SK-N-SH (cell line): ENCODE measurements around the gene SP4. TPM values are rescaled to one million over a fixed set of nuclear protein-coding genes. Genes with fewer than 3 reads are reported as not detected.

ENCODE experiments used
- CTCF ChIA-PET: fragments of 300-600, 350-600 bp; formaldehyde crosslinking; extraction: SDS; loops from one replicate; lab custom pipeline; 2021; lab: Yijun Ruan, JAX
- POLR2A ChIA-PET: fragments of 350-600 bp; sonication (Branson Sonifier 250); formaldehyde crosslinking; extraction: SDS; loops from one replicate; lab custom pipeline; 2020; ENCODE audit warnings: antibody characterized with exemption, inconsistent platforms; lab: Yijun Ruan, JAX
- DNase-seq: peaks from one replicate; pipeline ENCODE4 v3.0.0; 2012
- H2AFZ ChIP-seq: fragments of 200-600 bp; sonication (generic); 2 replicates; pipeline ENCODE4 v1.8.1; 2016; ENCODE audit warnings: antibody characterized with exemption, mild to moderate bottlenecking, low read depth
- H3F3A ChIP-seq: fragments of 200-600 bp; sonication (generic); replicated peaks from 2 replicates; pipeline ENCODE3; 2016; ENCODE audit warnings: antibody characterized with exemption, mild to moderate bottlenecking; ENCODE audit not compliant: insufficient read depth
- H3K27ac ChIP-seq, 2 experiments: fragments of 200-500 bp in 1 of 2; fragments of 200-600 bp in 1 of 2; sonication (Bioruptor generic) in 1 of 2; sonication (generic), shearing (Covaris generic) in 1 of 2; 2 replicates each; pipeline versions ENCODE4 v1.5.1 to v1.6.1; 2014 to 2016; ENCODE audit warnings: low read depth in 2 of 2, inconsistent platforms in 1 of 2, low read length in 1 of 2, mild to moderate bottlenecking in 1 of 2, mixed read lengths in 1 of 2
- H3K27me3 ChIP-seq: fragments of 200-600 bp; sonication (generic), shearing (Covaris generic); 2 replicates; pipeline ENCODE4 v1.6.1; 2016; ENCODE audit warnings: mixed run types; ENCODE audit not compliant: insufficient read depth
- H3K36me3 ChIP-seq, 2 experiments: fragments of 200-500 bp in 1 of 2; fragments of 200-600 bp in 1 of 2; sonication (Bioruptor generic) in 1 of 2; sonication (generic) in 1 of 2; replicated peaks in 1 of 2; 2 replicates each; pipeline versions ENCODE3 to v1.5.1; 2014 to 2016; ENCODE audit warnings: low read length in 1 of 2, mild to moderate bottlenecking in 1 of 2; ENCODE audit not compliant: insufficient read depth in 2 of 2, control insufficient read depth in 1 of 2
- H3K4me1 ChIP-seq, 2 experiments: fragments of 200-500 bp in 1 of 2; fragments of 200-600 bp in 1 of 2; sonication (Bioruptor generic) in 1 of 2; sonication (generic), shearing (Covaris generic) in 1 of 2; 2 replicates each; pipeline versions ENCODE4 v1.5.1 to v1.6.1; 2014 to 2016; ENCODE audit warnings: low read depth in 1 of 2, low read length in 1 of 2, mixed run types in 1 of 2; ENCODE audit not compliant: insufficient read depth in 2 of 2, control insufficient read depth in 1 of 2
- H3K4me2 ChIP-seq: fragments of 200-600 bp; sonication (generic), shearing (Covaris generic); 2 replicates; pipeline ENCODE4 v1.6.1; 2017; ENCODE audit warnings: mixed run types
- H3K4me3 ChIP-seq, 2 experiments: fragments of 200-500 bp in 1 of 2; fragments of 200-600 bp in 1 of 2; sonication (Bioruptor generic) in 1 of 2; sonication (generic), shearing (Covaris generic) in 1 of 2; 2 replicates each; pipeline versions ENCODE4 v1.5.1 to v1.8.1; 2014 to 2016; ENCODE audit warnings: low read depth in 2 of 2, inconsistent platforms in 1 of 2, low read length in 1 of 2, mild to moderate bottlenecking in 1 of 2, mixed read lengths in 1 of 2, moderate library complexity in 1 of 2
- H3K79me2 ChIP-seq: fragments of 200-600 bp; sonication (generic); 2 replicates; pipeline ENCODE4 v1.8.1; 2017; ENCODE audit warnings: mild to moderate bottlenecking; ENCODE audit not compliant: insufficient read depth
- H3K9ac ChIP-seq: fragments of 200-600 bp; sonication (generic); 2 replicates; pipeline ENCODE4 v1.6.1; 2017; ENCODE audit warnings: mixed run types
- H3K9me2 ChIP-seq: fragments of 200-600 bp; sonication (generic); 2 replicates; pipeline ENCODE4 v1.6.1; 2017; ENCODE audit warnings: mixed run types
- H3K9me3 ChIP-seq: fragments of 200-600 bp; sonication (generic); 2 replicates; pipeline ENCODE4 v1.6.1; 2017; ENCODE audit warnings: mixed run types, mild to moderate bottlenecking, moderate library complexity
- H4K20me1 ChIP-seq: fragments of 200-600 bp; sonication (generic); 2 replicates; pipeline ENCODE4 v1.6.1; 2017; ENCODE audit warnings: mild to moderate bottlenecking, mixed run types; ENCODE audit not compliant: insufficient read depth
- EP300 ChIP-seq, 2 experiments: IDR thresholded peaks; 2 replicates each; pipeline versions ENCODE4 v1.4.0 to v1.6.1; 2012; ENCODE audit warnings: borderline replicate concordance in 1 of 2, low read depth in 1 of 2, low read length in 1 of 2
- FOXJ3 ChIP-seq: sonication (generic); formaldehyde crosslinking; IDR thresholded peaks from 2 replicates; pipeline ENCODE4 v1.5.1; 2020; ENCODE audit warnings: mild to moderate bottlenecking, missing genetic modification reagents
- FOXM1 ChIP-seq: IDR thresholded peaks from 2 replicates; pipeline ENCODE4 v1.4.0; 2012; ENCODE audit warnings: low read depth, mild to moderate bottlenecking
- GATA2 ChIP-seq: sonication (generic); formaldehyde crosslinking; IDR thresholded peaks from 2 replicates; pipeline ENCODE4 v1.5.0; 2020; ENCODE audit warnings: mild to moderate bottlenecking, missing genetic modification reagents
- JUND ChIP-seq: IDR thresholded peaks from 2 replicates; pipeline ENCODE4 v1.4.0; 2012
- MXI1 ChIP-seq: IDR thresholded peaks from 2 replicates; pipeline ENCODE4 v1.6.1; 2012; ENCODE audit warnings: mild to moderate bottlenecking, low read depth, low read length, improper control_type of control experiment
- RAD21 ChIP-seq: IDR thresholded peaks from 2 replicates; pipeline ENCODE4 v1.6.1; 2012; ENCODE audit warnings: mild to moderate bottlenecking, low read length
- TCF12 ChIP-seq: IDR thresholded peaks from 2 replicates; pipeline ENCODE4 v1.4.0; 2012
- USF1 ChIP-seq: IDR thresholded peaks from 2 replicates; pipeline ENCODE4 v1.4.0; 2012; ENCODE audit warnings: low read depth, borderline replicate concordance
- YY1 ChIP-seq: IDR thresholded peaks from 2 replicates; pipeline ENCODE4 v1.4.0; 2012; ENCODE audit warnings: low read depth, mild to moderate bottlenecking
- ZBTB33 ChIP-seq: IDR thresholded peaks from 2 replicates; pipeline ENCODE4 v1.4.0; 2012; ENCODE audit warnings: low read depth, borderline replicate concordance
- WGBS: methylation state at CpG from one replicate; pipeline ENCODE4 v1.1.6; 2017; ENCODE audit warnings: low lambda C conversion rate; 5-methylcytosine and 5-hydroxymethylcytosine counted together
- polyA plus RNA-seq, 3 experiments: library from polyadenylated mRNA; depleted of rRNA; stranded (reverse); fragments of >200 nt; gene quantifications; 2 replicates each; pipeline ENCODE4 v1.2.3, GENCODE V29; 2012
- TF ChIP-seq, protein P1 (sequence below): IDR thresholded peaks from 2 replicates; pipeline ENCODE4 v1.4.0; 2012; ENCODE audit warnings: low read depth

Gene SP4
- polyA plus RNA-seq, 1 of the 3 experiments (the other 2 are of a cell fraction): 1.1 TPM

GRCh38 chr7:21430575-21430954 lies 2.7 kb downstream of the SP4 start:
- Histone ChIP-seq H3K9me3 (no peaks in the 10 kb centered on the region), H3K27ac (no peak overlapping the region), H3K4me1 (peaks cover 0 to 28% of the 10 kb centered on the region in 2 experiments; a peak in 2 of 4 replicates), H3K36me3 (peaks cover 0 to 2% of the 10 kb centered on the region in 2 experiments), H3K4me3 (no peak overlapping the region), H3K27me3 (no peaks in the 10 kb centered on the region), H4K20me1 (no peaks in the 10 kb centered on the region), H3K79me2 (no peaks in the 10 kb centered on the region), H3K9me2 (no peaks in the 10 kb centered on the region), H3F3A (peaks cover 12% of the 10 kb centered on the region), H3K9ac (no peak overlapping the region), H3K4me2 (0 out of 2 replicates have a peak overlapping the region, but pooled peaks have one; percentile 11), H2AFZ (no peak overlapping the region)
- ChIA-PET POLR2A (no interaction called here), CTCF (interaction anchor here (1.8 kb wide), 1 partner anchor 10 kb away, joined by 4 read pairs; no protein-coding TSS in a partner anchor)
- no peak for TF ChIP-seq MXI1
- TF ChIP-seq, protein P1, sequence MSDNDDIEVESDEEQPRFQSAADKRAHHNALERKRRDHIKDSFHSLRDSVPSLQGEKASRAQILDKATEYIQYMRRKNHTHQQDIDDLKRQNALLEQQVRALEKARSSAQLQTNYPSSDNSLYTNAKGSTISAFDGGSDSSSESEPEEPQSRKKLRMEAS: no peak
- TF ChIP-seq FOXM1: no peak
- TF ChIP-seq TCF12: no peak
- no peak for TF ChIP-seq EP300 (IDR thresholded peaks at IDR 0.05; ENCODE audit: borderline replicate concordance in 1 of 2, low read depth in 1 of 2, low read length in 1 of 2)
- no peak for TF ChIP-seq JUND
- TF ChIP-seq FOXJ3 (CRISPR knock-in tag): no peak
- no peak for TF ChIP-seq USF1
- no peak for TF ChIP-seq YY1
- DNase-seq: no peak
- 92% methylated on average over 3 of the region's 3 CpGs for WGBS

DNA sequence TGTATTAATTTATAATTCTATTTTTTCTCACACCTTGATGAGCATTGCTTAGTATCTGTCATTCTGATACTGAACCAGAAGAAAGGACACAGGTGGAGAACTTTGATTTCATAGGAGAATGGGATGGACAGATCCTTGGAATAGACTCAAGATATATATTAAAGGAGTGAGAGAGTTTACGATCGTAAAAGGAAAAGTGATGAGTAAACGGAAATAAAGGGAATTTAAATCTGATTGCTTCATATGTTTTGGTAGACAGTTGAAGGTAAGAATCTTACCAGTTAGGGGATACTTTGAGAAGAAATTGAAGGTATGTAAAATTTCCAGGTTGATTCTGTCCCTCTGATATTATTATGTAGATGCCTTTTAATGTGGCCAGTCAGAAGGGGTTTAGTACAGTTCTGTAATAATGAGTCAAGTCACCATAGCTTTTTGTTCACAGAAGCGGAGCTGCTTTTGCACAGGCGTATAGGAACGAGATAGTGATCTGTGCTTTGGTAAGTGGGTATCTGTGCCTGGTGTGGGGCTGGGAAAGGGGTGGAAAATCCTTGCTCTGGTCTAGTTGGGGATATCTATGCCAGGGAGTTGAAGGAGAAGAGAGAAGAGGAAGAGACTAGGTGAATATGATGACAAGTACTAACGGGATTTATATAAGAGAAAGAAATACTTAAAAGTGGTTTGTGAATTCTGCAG lies 15.4 kb downstream of the SP4 start:
- no peaks in the 10 kb centered on the region for H3F3A ChIP-seq
- WGBS: 86% methylated on average over 7 of the region's 7 CpGs
- H3K27ac ChIP-seq: no peak overlapping the region
- CTCF ChIA-PET: no interaction called here
- no peak overlapping the region for H3K9ac ChIP-seq
- no peaks in the 10 kb centered on the region for H3K9me2 ChIP-seq
- no peaks in the 10 kb centered on the region for H3K79me2 ChIP-seq
- POLR2A ChIA-PET: no interaction called here
- no peaks in the 10 kb centered on the region for H4K20me1 ChIP-seq
- no peak overlapping the region for H3K4me2 ChIP-seq
- no peak overlapping the region for H2AFZ ChIP-seq
- H3K9me3 ChIP-seq: no peaks in the 10 kb centered on the region
- TF ChIP-seq RAD21: no peak
- no peak for TF ChIP-seq ZBTB33
- peak; percentile 53 for TF ChIP-seq GATA2 (CRISPR knock-in tag)
- peaks cover 0 to 2% of the 10 kb centered on the region in 2 experiments; a peak in 1 of 4 replicates for H3K4me1 ChIP-seq
- no peaks in the 10 kb centered on the region for H3K27me3 ChIP-seq
- no peak overlapping the region for H3K4me3 ChIP-seq
- no peak for DNase-seq
- no peaks in the 10 kb centered on the region for H3K36me3 ChIP-seq
